GM18868 (cell line): ENCODE data around the gene CAV1.
"Not testable (repeated sequence)": the region's sequence is repeated elsewhere in the genome, so short reads cannot be mapped to it uniquely, and the experiment has no call there.

ENCODE experiments used
- ATAC-seq: cut with Tn5 transposase; IDR thresholded peaks from one replicate; pipeline ENCODE4 v1.9.1; 2021; ENCODE audit warnings: mild to moderate bottlenecking, moderate library complexity; ENCODE audit not compliant: unreplicated experiment

CAV1 gene

GRCh38 chr7:116577320-116577871 is 52.6 kb downstream of the CAV1 start:
- ATAC-seq: peak; percentile 88

- ATAC-seq: no peak
Observed at GRCh38 chr7:116578526-116578925, 53.7 kb downstream of the CAV1 start.

- no peak for ATAC-seq
Observed at GRCh38 chr7:116579322-116579721, 54.5 kb downstream of the CAV1 start.

- ATAC-seq: no peak
Observed at GRCh38 chr7:116579835-116580234, 55.0 kb downstream of the CAV1 start.

GRCh38 chr7:116582164-116582732 is 57.4 kb downstream of the CAV1 start:
- ATAC-seq: no peak

GRCh38 chr7:116582806-116583444 is 58.1 kb downstream of the CAV1 start:
- ATAC-seq: peak; percentile 43

GRCh38 chr7:116583653-116584052 is 58.8 kb downstream of the CAV1 start:
- ATAC-seq: peak; percentile 93

GRCh38 chr7:116584721-116585120 is 59.9 kb downstream of the CAV1 start:
- no peak for ATAC-seq

- no peak for ATAC-seq
Observed at GRCh38 chr7:116585392-116585791, 60.6 kb downstream of the CAV1 start.

GRCh38 chr7:116585967-116586366 is 61.1 kb downstream of the CAV1 start:
- ATAC-seq: no peak

GRCh38 chr7:116587200-116587599 is 62.4 kb downstream of the CAV1 start:
- ATAC-seq: not testable (repeated sequence)

- ATAC-seq: peak; percentile 46
Observed at GRCh38 chr7:116588225-116588624, 63.4 kb downstream of the CAV1 start.

GRCh38 chr7:116588641-116589594 is 64.1 kb downstream of the CAV1 start:
- ATAC-seq: peak; percentile 37

- peak; percentile 36 for ATAC-seq
Observed at GRCh38 chr7:116591202-116592040, 66.6 kb downstream of the CAV1 start.

GRCh38 chr7:116592041-116592355 is 67.2 kb downstream of the CAV1 start:
- ATAC-seq: no peak

GRCh38 chr7:116592445-116592844 is 67.6 kb downstream of the CAV1 start:
- ATAC-seq: no peak

- ATAC-seq: no peak
Observed at GRCh38 chr7:116593359-116594075, 68.7 kb downstream of the CAV1 start.

- no peak for ATAC-seq
Observed at GRCh38 chr7:116595063-116595462, 70.2 kb downstream of the CAV1 start.

GRCh38 chr7:116597384-116597783 is 72.5 kb downstream of the CAV1 start:
- no peak for ATAC-seq

- no peak for ATAC-seq
Observed at GRCh38 chr7:116598278-116598677, 73.4 kb downstream of the CAV1 start.
